Mesothelial cell of epicardium (in vitro differentiated cells): ENCODE results near the gene CDK18. TPM values are rescaled to one million over a fixed set of nuclear protein-coding genes. Genes with fewer than 3 reads are reported as not detected.

Source experiments
- DNase-seq, 2 experiments: peaks; one replicate each; pipeline ENCODE4 v3.0.0; 2021; ENCODE audit warnings: low spot score in 2 of 2; ENCODE audit not compliant: unreplicated experiment in 2 of 2
- H3K27ac Mint-ChIP-seq: 2 replicates; pipeline ENCODE4 v1.8.0; 2021; ENCODE audit warnings: mixed read lengths
- H3K27me3 Mint-ChIP-seq: 2 replicates; pipeline ENCODE4 v1.8.0; 2021; ENCODE audit warnings: low read depth, mixed read lengths
- H3K36me3 Mint-ChIP-seq: 2 replicates; pipeline ENCODE4 v1.8.0; 2021; ENCODE audit warnings: mixed read lengths
- H3K4me1 Mint-ChIP-seq: 2 replicates; pipeline ENCODE4 v1.8.0; 2021; ENCODE audit warnings: mixed read lengths
- H3K4me3 Mint-ChIP-seq: 2 replicates; pipeline ENCODE4 v1.8.0; 2021; ENCODE audit warnings: mild to moderate bottlenecking, moderate library complexity, mixed read lengths
- H3K9me3 Mint-ChIP-seq: 2 replicates; pipeline ENCODE4 v1.8.0; 2021; ENCODE audit warnings: mixed read lengths
- CTCF ChIP-seq: fragments of 200-600 bp; sonication (generic); IDR thresholded peaks from one replicate; pipeline ENCODE4 v1.5.0; 2021; ENCODE audit warnings: antibody characterized with exemption; ENCODE audit not compliant: unreplicated experiment
- total RNA-seq: library from RNA; stranded (reverse); gene quantifications from 3 replicates; pipeline ENCODE4 v1.2.1, GENCODE V29; 2021

Gene CDK18
- total RNA-seq, result 28.7 to 33.2 TPM (median 31.1 TPM) in 3 replicates

- Mint-ChIP-seq H3K4me1 (peaks cover 42% of the 10 kb centered on the region), H3K9me3 (no peaks in the 10 kb centered on the region), H3K36me3 (no peaks in the 10 kb centered on the region), H3K4me3 (peak within 1 kb of the TSS; percentile 73), H3K27ac (peak within 1 kb of the TSS; percentile 83), H3K27me3 (no peaks in the 10 kb centered on the region)
- peak; percentile 60 to 67 for DNase-seq
- no peak for TF ChIP-seq CTCF
Observed at GRCh38 chr1:205504311-205505075, at the start of gene CDK18. CDK18 (plus strand) TSS chr1:205504669; CDS start chr1:205523168, 18,499 bp downstream.

DNA sequence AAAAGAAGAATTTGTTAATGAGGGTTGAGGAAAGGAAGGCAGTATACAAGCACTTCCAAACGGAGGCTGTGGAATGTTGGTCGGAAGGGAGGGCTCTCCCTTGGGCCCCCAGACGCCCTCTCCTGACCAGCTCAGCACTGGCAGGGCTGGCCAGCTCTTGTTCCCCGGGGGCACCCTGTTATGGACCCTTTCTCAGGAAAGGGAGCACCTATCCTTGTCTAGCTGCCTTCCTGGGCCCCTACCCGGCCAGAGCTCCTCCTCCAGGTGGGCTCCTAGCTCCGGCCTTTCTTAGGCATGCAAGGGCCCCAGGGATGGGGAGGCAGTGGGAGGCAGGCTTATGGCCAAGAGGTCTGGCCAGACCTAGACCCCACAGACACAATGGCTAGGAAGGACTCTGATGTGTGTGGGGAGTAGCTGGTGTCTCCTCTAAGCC, 49.5 kb upstream of the CDK18 start:
- Mint-ChIP-seq H3K4me3 (no peak overlapping the region), H3K27me3 (peaks cover 82% of the 10 kb centered on the region), H3K4me1 (peaks cover 38% of the 10 kb centered on the region), H3K9me3 (no peaks in the 10 kb centered on the region), H3K36me3 (no peaks in the 10 kb centered on the region), H3K27ac (no peak overlapping the region)
- TF ChIP-seq CTCF, result no peak
- DNase-seq, result no peak

- H3K4me3 Mint-ChIP-seq, result peak within 1 kb of the TSS; percentile 63
- peaks cover 87% of the 10 kb centered on the region for H3K27me3 Mint-ChIP-seq
- no peak for TF ChIP-seq CTCF
- no peak for DNase-seq
- H3K27ac Mint-ChIP-seq, result no peak within 1 kb of the TSS
- H3K4me1 Mint-ChIP-seq, result peaks cover 30% of the 10 kb centered on the region
- H3K9me3 Mint-ChIP-seq, result no peaks in the 10 kb centered on the region
- H3K36me3 Mint-ChIP-seq, result no peaks in the 10 kb centered on the region
Observed at GRCh38 chr1:205455581-205456382, 48.7 kb upstream of the CDK18 start, which contains the start of gene BLACAT1. BLACAT1 (minus strand) TSS chr1:205456045.

- H3K27ac Mint-ChIP-seq, result no peak overlapping the region
- H3K27me3 Mint-ChIP-seq, result peaks cover 91% of the 10 kb centered on the region
- no peak for DNase-seq
- no peak for TF ChIP-seq CTCF
- H3K36me3 Mint-ChIP-seq, result no peaks in the 10 kb centered on the region
- peak overlapping the region; percentile 63 for H3K4me3 Mint-ChIP-seq
- no peaks in the 10 kb centered on the region for H3K9me3 Mint-ChIP-seq
- peaks cover 23% of the 10 kb centered on the region for H3K4me1 Mint-ChIP-seq
Observed at GRCh38 chr1:205456383-205456867, 48.0 kb upstream of the CDK18 start.

DNA sequence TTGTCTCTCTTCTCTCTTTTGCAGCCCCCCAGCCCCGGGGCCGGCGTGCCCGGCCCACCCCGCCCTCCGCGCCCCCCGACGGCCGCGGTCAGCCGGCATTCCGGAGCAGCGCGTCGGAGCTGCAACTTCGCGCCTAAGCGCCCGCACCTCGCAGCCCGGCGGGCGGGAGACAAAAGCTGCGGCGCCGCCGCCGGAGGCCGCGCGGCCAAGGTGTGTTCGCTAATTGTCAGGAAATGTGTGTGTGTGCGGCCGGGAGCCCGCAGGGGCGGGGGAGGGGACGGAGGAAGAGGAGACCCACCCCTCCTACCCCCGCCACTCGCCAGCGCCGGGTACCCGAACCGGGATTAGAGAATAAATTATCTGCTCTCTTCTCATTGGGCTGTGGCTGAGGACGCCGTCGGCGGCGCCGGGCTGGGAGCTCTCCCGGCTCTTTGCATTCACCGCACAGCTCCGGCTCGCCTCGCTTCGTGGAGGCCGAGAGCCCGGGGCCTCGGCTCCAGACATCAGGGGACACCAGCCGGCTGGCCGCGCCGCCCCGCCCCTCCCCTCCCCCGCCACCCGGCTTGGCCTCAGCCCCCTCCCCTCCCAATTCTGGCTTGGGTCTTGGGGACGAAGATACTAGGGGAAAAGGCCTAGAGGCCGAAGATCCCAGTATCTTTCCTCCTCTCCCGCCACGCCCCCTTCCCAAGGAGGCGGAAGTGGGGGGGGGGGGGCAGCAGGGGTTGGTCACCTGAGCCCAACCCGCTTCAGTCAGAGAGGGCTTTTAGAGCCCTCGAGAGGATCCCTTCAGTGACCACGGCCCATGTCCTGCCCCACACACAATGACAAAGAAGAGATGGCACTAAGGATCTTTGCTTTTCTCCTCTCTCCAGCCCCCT, 47.4 kb upstream of the CDK18 start:
- H3K4me1 Mint-ChIP-seq, result peaks cover 19% of the 10 kb centered on the region
- peaks cover 90% of the 10 kb centered on the region for H3K27me3 Mint-ChIP-seq
- no peak for DNase-seq
- H3K4me3 Mint-ChIP-seq, result peak overlapping the region; percentile 63
- H3K9me3 Mint-ChIP-seq, result no peaks in the 10 kb centered on the region
- no peaks in the 10 kb centered on the region for H3K36me3 Mint-ChIP-seq
- no peak for TF ChIP-seq CTCF
- H3K27ac Mint-ChIP-seq, result no peak overlapping the region
